Activated gamma-delta T cell treated with Interleukin-2 at 50 U/mL for 16 hours (primary cell): Measurements from ENCODE around the gene ODAD3.

Experiments used
- DNase-seq: peaks from one replicate; pipeline ENCODE4 v3.0.0-alpha.2; 2020

Gene ODAD3

DNA sequence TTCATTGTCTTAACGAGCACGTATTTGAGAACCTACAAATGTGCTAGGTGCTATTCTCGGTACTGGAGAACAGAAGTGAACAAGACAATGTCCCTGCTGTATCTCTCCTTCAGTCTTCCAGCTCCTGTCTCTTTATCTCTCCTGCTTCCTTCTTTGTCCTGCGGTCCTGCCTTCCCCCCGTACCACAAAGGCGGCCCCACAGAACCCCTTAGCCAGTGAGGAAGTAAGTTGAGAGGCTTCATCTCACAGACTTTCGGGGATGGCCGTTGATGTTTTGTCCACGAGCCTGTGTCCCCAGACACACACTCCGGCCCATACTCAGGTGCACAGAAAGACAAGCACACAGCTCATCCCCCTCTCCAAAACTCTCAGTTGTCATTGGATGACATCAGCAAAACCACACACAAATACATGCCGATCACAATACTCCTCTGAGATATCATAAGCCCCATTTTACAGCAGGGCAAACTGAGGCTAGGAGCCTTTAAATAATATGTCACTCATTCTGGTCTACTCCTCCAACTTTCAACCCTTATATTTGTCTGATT lies 61.0 kb downstream of the ODAD3 start:
- no peak for DNase-seq

DNA sequence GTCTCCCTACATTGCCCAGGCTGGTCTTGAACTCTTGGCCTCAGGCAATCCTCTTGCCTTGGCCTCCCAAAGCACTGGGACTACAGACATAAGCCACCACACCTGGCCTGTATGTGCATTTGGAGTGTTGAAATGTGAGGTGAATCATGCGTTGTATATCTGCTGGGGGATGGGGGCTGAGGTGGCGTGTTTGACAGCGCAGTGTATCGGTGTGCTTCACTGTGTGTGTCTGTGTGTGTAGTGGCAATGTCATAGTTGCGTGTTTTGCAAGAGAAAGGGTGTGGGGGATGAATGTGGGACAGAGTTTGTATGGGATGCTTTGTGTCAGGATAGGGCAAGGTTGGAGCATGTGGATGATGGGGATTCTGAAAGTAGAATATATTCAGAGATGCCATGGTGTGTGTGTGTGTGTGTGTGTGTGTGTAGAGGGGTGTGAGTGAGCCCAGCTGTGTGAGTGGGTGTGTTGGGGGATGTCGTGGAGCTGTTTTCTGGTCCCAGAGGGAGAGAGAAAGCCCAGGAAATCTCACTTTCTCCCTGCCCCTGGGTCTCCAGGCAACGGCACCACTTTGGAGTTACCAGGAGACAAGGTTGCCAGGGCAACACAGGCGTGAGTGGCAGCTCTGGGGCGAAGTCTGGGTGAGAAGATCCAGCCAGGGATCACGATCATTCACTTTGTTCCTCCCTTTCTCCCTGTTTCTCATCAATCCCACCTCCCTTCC lies 61.6 kb downstream of the ODAD3 start:
- no peak for DNase-seq

DNA sequence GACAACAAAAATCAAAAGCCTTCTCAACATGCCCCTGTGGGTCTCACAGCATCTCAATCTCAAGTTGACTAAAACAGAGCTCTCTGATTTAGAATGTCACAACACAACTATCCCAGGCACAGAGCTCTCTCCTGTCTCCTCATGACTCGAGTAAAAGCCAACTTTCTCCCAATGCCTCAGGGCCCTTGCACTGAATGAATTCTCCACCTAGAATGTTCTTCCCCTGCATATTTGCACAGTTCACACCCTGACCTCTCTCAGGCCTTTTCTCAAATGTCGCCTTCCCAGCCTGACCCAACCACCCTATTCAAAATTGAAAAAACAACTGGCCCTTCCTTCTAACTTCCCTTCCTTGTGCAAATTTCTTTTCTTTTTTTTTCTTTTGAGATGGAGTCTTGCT lies 64.2 kb downstream of the ODAD3 start:
- DNase-seq, result no peak
